K562 (cell line): ENCODE results near the gene SHISA6. TPM values are rescaled to one million over a fixed set of nuclear protein-coding genes. Genes with fewer than 3 reads are reported as not detected.

ENCODE experiments used
- ATAC-seq: fragments of 200-7000 bp; cut with Tn5 transposase; 3 replicates; pipeline ENCODE4 v1.9.1; 2020; ENCODE audit warnings: moderate library complexity
- BruUV-seq: library from RNA; stranded (reverse); fragments of 400-500 nt; replicated peaks from 2 replicates; lab custom pipeline; 2021; lab: Mats Ljungman, UMichigan
- CTCF ChIA-PET: fragments of 300-600 bp; formaldehyde crosslinking; extraction: SDS; loops from one replicate; lab custom pipeline; 2021; ENCODE audit warnings: low intra/inter-chr PET ratio; lab: Yijun Ruan, JAX
- POLR2A ChIA-PET: fragments of 300-600, 350-650 bp; sonication (Branson Sonifier 250); formaldehyde crosslinking; extraction: SDS; loops from one replicate; lab custom pipeline; 2021; ENCODE audit warnings: antibody characterized with exemption, inconsistent platforms; lab: Yijun Ruan, JAX
- DNase-seq, 4 experiments: peaks; one replicate each; pipeline versions ENCODE4 v3.0.0 to v3.0.0-alpha.2; 2011 to 2018; ENCODE audit warnings: low spot score in 3 of 4, mixed read lengths in 3 of 4; ENCODE audit errors: extremely low read depth in 1 of 4
- FAIRE-seq: peaks from 2 replicates; lab custom pipeline; 2011; peaks lifted over from hg19 to GRCh38; lab: Jason Lieb, UNC
- H2AFZ ChIP-seq: 2 replicates; pipeline ENCODE4 v1.6.0; 2011; ENCODE audit warnings: low read depth, low read length, control low read depth, inconsistent platforms
- H3K27ac ChIP-seq: fragments of 200-600 bp; 3 replicates; pipeline ENCODE4 v1.8.0; 2011; ENCODE audit warnings: low read depth, mild to moderate bottlenecking, control low read depth, inconsistent platforms, low read length, moderate library complexity, mixed read lengths; ENCODE audit errors: extremely low read depth
- H3K27me3 ChIP-seq, 2 experiments: fragments of 300-600 bp in 1 of 2; 2 replicates in 1 of 2; 3 replicates in 1 of 2; pipeline versions ENCODE4 v1.6.0 to v1.8.0; 2011; ENCODE audit warnings: inconsistent platforms in 2 of 2, low read length in 2 of 2, mild to moderate bottlenecking in 1 of 2, mixed read lengths in 1 of 2, moderate library complexity in 1 of 2; ENCODE audit not compliant: control insufficient read depth in 2 of 2, insufficient read depth in 2 of 2
- H3K36me3 ChIP-seq: fragments of 300-600 bp; 3 replicates; pipeline ENCODE4 v1.8.0; 2011; ENCODE audit warnings: mild to moderate bottlenecking, low read length, inconsistent platforms; ENCODE audit not compliant: control insufficient read depth, insufficient read depth
- H3K4me1 ChIP-seq, 2 experiments: fragments of 200-600 bp in 1 of 2; replicated peaks in 1 of 2; 2 replicates in 1 of 2; 3 replicates in 1 of 2; pipeline versions ENCODE4 v1.5.1 to v1.8.0; 2011; ENCODE audit warnings: inconsistent platforms in 2 of 2, low read length in 2 of 2, mild to moderate bottlenecking in 1 of 2, mixed read lengths in 1 of 2, moderate library complexity in 1 of 2; ENCODE audit not compliant: control insufficient read depth in 2 of 2, insufficient read depth in 2 of 2
- H3K4me2 ChIP-seq: 2 replicates; pipeline ENCODE4 v1.6.1; 2011; ENCODE audit warnings: low read length, control low read depth, inconsistent platforms, mixed read lengths; ENCODE audit not compliant: insufficient read depth
- H3K4me3 ChIP-seq: fragments of 200-600 bp; sonication (generic), shearing (Covaris generic); 2 replicates; pipeline ENCODE4 v1.5.1; 2016; ENCODE audit warnings: control low read depth, inconsistent platforms
- H3K79me2 ChIP-seq: fragments of 200-600 bp; 3 replicates; pipeline ENCODE4 v1.8.0; 2011; ENCODE audit warnings: low read length, inconsistent platforms; ENCODE audit not compliant: control insufficient read depth, insufficient read depth
- H3K9ac ChIP-seq, 2 experiments: 2 replicates each; pipeline versions ENCODE4 v1.6.0 to v1.6.1; 2011; ENCODE audit warnings: low read depth in 2 of 2, low read length in 2 of 2, control low read depth in 1 of 2, inconsistent platforms in 1 of 2, mild to moderate bottlenecking in 1 of 2, mixed read lengths in 1 of 2; ENCODE audit not compliant: insufficient read depth in 1 of 2
- H3K9me1 ChIP-seq: one replicate; pipeline ENCODE4 v1.6.0; 2011; ENCODE audit warnings: inconsistent platforms, mild to moderate bottlenecking, low read length, moderate library complexity; ENCODE audit not compliant: control insufficient read depth, insufficient read depth
- H3K9me3 ChIP-seq: replicated peaks from 2 replicates; pipeline ENCODE4 v1.5.1; 2011; ENCODE audit warnings: low read depth, low read length, inconsistent platforms; ENCODE audit not compliant: control insufficient read depth, insufficient read depth
- H4K20me1 ChIP-seq: replicated peaks from 2 replicates; pipeline ENCODE4 v1.6.1; 2011; ENCODE audit warnings: low read length, inconsistent platforms, mixed read lengths; ENCODE audit not compliant: control insufficient read depth, insufficient read depth
- ADNP ChIP-seq: fragments of 200-800 bp; sonication (Bioruptor generic); IDR thresholded peaks from 2 replicates; pipeline ENCODE4 v1.6.1; 2016; ENCODE audit warnings: missing genetic modification characterization, missing compliant biosample characterization
- ELK3 ChIP-seq: fragments of 450-650 bp; formaldehyde crosslinking; IDR thresholded peaks from 2 replicates; pipeline ENCODE4 v1.4.0; 2020; ENCODE audit warnings: mild to moderate bottlenecking
- ETV5 ChIP-seq: sonication (generic); formaldehyde crosslinking; IDR thresholded peaks from 2 replicates; pipeline ENCODE4 v1.4.0; 2020; ENCODE audit warnings: low read depth, mild to moderate bottlenecking, missing genetic modification reagents
- HDAC8 ChIP-seq: fragments of 450-650 bp; IDR thresholded peaks from 2 replicates; pipeline ENCODE4 v1.6.1; 2016; ENCODE audit warnings: mild to moderate bottlenecking, missing genetic modification characterization, moderate library complexity, missing compliant biosample characterization
- HES1 ChIP-seq: fragments of 450-650 bp; IDR thresholded peaks from 2 replicates; pipeline ENCODE4 v1.6.1; 2016; ENCODE audit warnings: low read depth, mild to moderate bottlenecking, moderate library complexity
- HMG20A ChIP-seq: fragments of 450-650 bp; formaldehyde crosslinking; conservative IDR thresholded peaks from 2 replicates; pipeline ENCODE4 v1.4.0; 2020; ENCODE audit warnings: mild to moderate bottlenecking, mixed read lengths
- HNRNPK ChIP-seq: fragments of 200-400 bp; formaldehyde crosslinking; IDR thresholded peaks from one replicate; pipeline ENCODE4 v1.6.1; 2018; ENCODE audit warnings: mild to moderate bottlenecking, low read depth, low read length; ENCODE audit not compliant: poor library complexity, severe bottlenecking
- JUN ChIP-seq, 2 experiments: sonication (generic) in 1 of 2; formaldehyde crosslinking in 1 of 2; IDR thresholded peaks; 2 replicates each; pipeline versions ENCODE4 v1.6.1 to v1.8.0; 2012 to 2022; ENCODE audit warnings: borderline replicate concordance in 2 of 2, mild to moderate bottlenecking in 2 of 2, improper control_type of control experiment in 1 of 2, low read depth in 1 of 2, low read length in 1 of 2, missing genetic modification reagents in 1 of 2
- SREBF1 ChIP-seq: fragments of 150-350 bp; IDR thresholded peaks from 2 replicates; pipeline ENCODE4 v1.6.1; 2014; ENCODE audit warnings: antibody characterized with exemption, low read depth, low read length, borderline replicate concordance
- TAF15 ChIP-seq: fragments of 200-400 bp; formaldehyde crosslinking; IDR thresholded peaks from 2 replicates; pipeline ENCODE4 v1.6.1; 2017; ENCODE audit warnings: mild to moderate bottlenecking, low read depth, low read length, moderate library complexity
- TBP ChIP-seq: optimal IDR thresholded peaks from 2 replicates; pipeline ENCODE3; 2011; ENCODE audit warnings: low read depth, low read length, improper control_type of control experiment
- TCFL5 ChIP-seq: fragments of 250-450 bp; sonication (Bioruptor Pico); conservative IDR thresholded peaks from 2 replicates; pipeline ENCODE4 v1.6.1; 2021; ENCODE audit warnings: mild to moderate bottlenecking, moderate library complexity, matching md5 sums
- ZNF609 ChIP-seq: sonication (generic); formaldehyde crosslinking; IDR thresholded peaks from 2 replicates; pipeline ENCODE4 v1.8.1; 2023; ENCODE audit warnings: missing genetic modification reagents, mild to moderate bottlenecking, borderline replicate concordance
- WGBS: fragments of 100-300 bp; shearing (Covaris generic); methylation state at CpG from one replicate; pipeline ENCODE4 v1.1.6; 2016; ENCODE audit warnings: low coverage, mixed read lengths; ENCODE audit not compliant: insufficient coverage; ENCODE audit errors: missing lambda C conversion rate; 5-methylcytosine and 5-hydroxymethylcytosine counted together
- in situ Hi-C: fragments of 300-500 bp; cut with MboI; formaldehyde crosslinking; loops from 4 replicates; pipeline ENCODE4 v1.15.0; 2018; ENCODE audit warnings: inconsistent platforms, mixed read lengths
- intact Hi-C: fragments of 100-400 bp; cut with micrococcal nuclease; formaldehyde crosslinking; loops from 2 replicates; pipeline ENCODE4 v1.14.2; 2022
- polyA plus RNA-seq, 8 experiments: library from polyadenylated mRNA; depleted of rRNA in 4 of 8; stranded (reverse) in 5 of 8; unstranded in 3 of 8; fragments of >200 nt; fragmentation: Nextera tagmentation in 2 of 8; fragmentation: Illumina TruSeq in 1 of 8; extraction: Ambion mirVana in 2 of 8; extraction: Trizol in 1 of 8; gene quantifications; 2 replicates each; pipeline versions ENCODE4 v1.2.1 to v1.2.3, GENCODE V29; 2011 to 2014; ENCODE audit warnings: inconsistent platforms in 1 of 8, missing spikeins in 1 of 8
- total RNA-seq, 7 experiments: library from RNA; depleted of rRNA in 6 of 7; stranded (reverse); fragments of >200 nt in 6 of 7; fragmentation: Illumina TruSeq in 2 of 7; extraction: Trizol in 2 of 7; gene quantifications; 2 replicates each; pipeline versions ENCODE4 v1.2.1 to v1.2.3, GENCODE V29; 2011 to 2021; ENCODE audit warnings: low replicate concordance in 1 of 7

SHISA6 gene
- total and polyA plus RNA-seq, 9 of the 15 experiments (the other 6 are each of a cell fraction or from before 2014, with no cell fraction given), result not detected

- TF ChIP-seq HES1, result no peak
- TF ChIP-seq ADNP (tag), result no peak
- no peak for TF ChIP-seq ELK3 (CRISPR knock-in tag)
Observed at GRCh38 chr17:11272191-11272590, 31.2 kb downstream of the SHISA6 start (continued).

- H4K20me1 ChIP-seq, result no peaks in the 10 kb centered on the region
- intact Hi-C loops, result no loop called here
- H3K36me3 ChIP-seq, result no peaks in the 10 kb centered on the region
- H3K4me1 ChIP-seq, result no peaks in the 10 kb centered on the region
- H3K27me3 ChIP-seq, result no peaks in the 10 kb centered on the region
- no peak overlapping the region for H3K4me2 ChIP-seq
- no peak overlapping the region for H3K9ac ChIP-seq
- H3K9me1 ChIP-seq, result no peaks in the 10 kb centered on the region
- H3K27ac ChIP-seq, result no peak overlapping the region
- 5% methylated on average over 7 of the region's 9 CpGs for WGBS
- in situ Hi-C loops, result no loop called here
- no peaks in the 10 kb centered on the region for H3K79me2 ChIP-seq
- DNase-seq (no peak), FAIRE-seq (no peak), ATAC-seq (no peak)
- ChIA-PET POLR2A (no interaction called here), CTCF (no interaction called here)
- H3K9me3 ChIP-seq, result no peaks in the 10 kb centered on the region
- BruUV-seq, result no TSS peak
- no peak overlapping the region for H2AFZ ChIP-seq
- H3K4me3 ChIP-seq, result no peak overlapping the region
- TF ChIP-seq TAF15, result no peak
- TF ChIP-seq HNRNPK, result no peak
- no peak for TF ChIP-seq ZNF609 (CRISPR knock-in tag)
- TF ChIP-seq SREBF1, result no peak
- TF ChIP-seq HMG20A, result no peak
- TF ChIP-seq ETV5 (CRISPR knock-in tag), result no peak
- no peak for TF ChIP-seq TCFL5 (CRISPR knock-in tag)
- TF ChIP-seq JUN (IDR thresholded peaks at IDR 0.05; ENCODE audit: borderline replicate concordance, low read depth, low read length), result no peak
- no peak for TF ChIP-seq JUN (CRISPR knock-in tag; IDR thresholded peaks at IDR 0.05; ENCODE audit: borderline replicate concordance)
- no peak for TF ChIP-seq HDAC8
- TF ChIP-seq TBP, result no peak
Observed at GRCh38 chr17:11273596-11273995, 32.6 kb downstream of the SHISA6 start.
